Sigmoid colon (tissue), 4 donors: Measurements from ENCODE around the gene DIP2C.
"Not testable (repeated sequence)": the region's sequence is repeated elsewhere in the genome, so short reads cannot be mapped to it uniquely, and the experiment has no call there.

Experiments
- CTCF ChIP-seq, 4 experiments: fragments of 450-650 bp in 3 of 4; fragments of 200-600 bp in 1 of 4; IDR thresholded peaks; one replicate each; pipeline ENCODE4 v1.5.1; 2016 to 2019; ENCODE audit warnings: antibody characterized with exemption in 4 of 4, mild to moderate bottlenecking in 3 of 4, moderate library complexity in 2 of 4
- POLR2A ChIP-seq, 2 donors: fragments of 450-650 bp; IDR thresholded peaks; one replicate each; pipeline ENCODE4 v1.6.1; 2016; ENCODE audit warnings: antibody characterized with exemption in 2 of 2, mild to moderate bottlenecking in 2 of 2, moderate library complexity in 2 of 2
- POLR2AphosphoS5 ChIP-seq, 4 donors: sonication (generic); formaldehyde crosslinking; IDR thresholded peaks; one replicate each; pipeline ENCODE4 v1.6.1; 2017; ENCODE audit warnings: antibody characterized with exemption in 4 of 4

GRCh38 chr10:368107-368506, 321.4 kb downstream of the DIP2C start:
- not testable (repeated sequence) for TF ChIP-seq POLR2A, CTCF, POLR2AphosphoS5 (IDR thresholded peaks at IDR 0.05)
